Mucosa of descending colon (tissue), 3 donors: ENCODE measurements around the gene ACTA2. TPM values are rescaled to one million over a fixed set of nuclear protein-coding genes. Genes with fewer than 3 reads are reported as not detected.

Experiments
- ATAC-seq: fragments of 200-7000 bp; cut with Tn5 transposase; one replicate; pipeline ENCODE4 v1.9.1; 2020; ENCODE audit warnings: mild to moderate bottlenecking, moderate library complexity
- DNase-seq, 3 donors: peaks; one replicate each; pipeline ENCODE4 v3.0.0-alpha.2; 2020
- H3K36me3 ChIP-seq: fragments of 200-600 bp; one replicate; pipeline ENCODE4 v1.8.0; 2021; ENCODE audit warnings: low read depth, mild to moderate bottlenecking
- H3K4me1 ChIP-seq: fragments of 200-600 bp; one replicate; pipeline ENCODE4 v1.8.0; 2021; ENCODE audit warnings: low read depth, mild to moderate bottlenecking
- H3K4me3 ChIP-seq: fragments of 200-600 bp; one replicate; pipeline ENCODE4 v1.8.0; 2021; ENCODE audit warnings: mild to moderate bottlenecking
- H3K9me3 ChIP-seq: fragments of 200-600 bp; one replicate; pipeline ENCODE4 v1.8.0; 2021; ENCODE audit warnings: mild to moderate bottlenecking
- CTCF ChIP-seq: fragments of 200-600 bp; IDR thresholded peaks from one replicate; pipeline ENCODE4 v1.8.0; 2022; ENCODE audit warnings: antibody characterized with exemption, mild to moderate bottlenecking
- intact Hi-C, 2 donors: fragments of 100-400 bp; cut with DNase I in 1 of 2; cut with micrococcal nuclease in 1 of 2; formaldehyde crosslinking; loops; one replicate each; pipeline versions ENCODE4 v1.11.0 to v1.11.1; 2022; cut with DNase I, micrococcal nuclease
- total RNA-seq, 3 donors: library from RNA; stranded (reverse); fragmentation: NEBNext Ultra II Directional in 2 of 3; extraction: Animal tissue kit (Norgen Biotek cat#: 25700) in 2 of 3; gene quantifications; one replicate each; pipeline versions ENCODE4 v1.2.1 to v1.2.4, GENCODE V29; 2021 to 2023
- donor health status: DM: no; HTN: no; CAD: no; lungs with moderate emphysema.
- donor health status: DM: no; HTN: no; CAD: no.
- donor health status: DM: no; HTN: yes; CAD: no.

ACTA2 gene
- total RNA-seq, 3 donors from 2014 or later, result 80.6 to 920 (median 253) TPM

GRCh38 chr10:88892222-88892967 lies 60.2 kb downstream of the ACTA2 start:
- no peak for TF ChIP-seq CTCF
- peaks cover 23% of the 10 kb centered on the region for H3K4me1 ChIP-seq
- no peak for DNase-seq
- H3K9me3 ChIP-seq, result no peaks in the 10 kb centered on the region
- no peaks in the 10 kb centered on the region for H3K36me3 ChIP-seq
- H3K4me3 ChIP-seq, result no peak overlapping the region
- intact Hi-C loops, result no loop called here
- no peak for ATAC-seq

GRCh38 chr10:88890681-88891381 lies 61.7 kb downstream of the ACTA2 start:
- Histone ChIP-seq H3K4me3 (no peak overlapping the region), H3K9me3 (no peaks in the 10 kb centered on the region), H3K4me1 (peaks cover 15% of the 10 kb centered on the region), H3K36me3 (no peaks in the 10 kb centered on the region)
- intact Hi-C loops, result no loop called here
- DNase-seq (no peak), ATAC-seq (no peak)
- TF ChIP-seq CTCF, result no peak

GRCh38 chr10:88889559-88890337 lies 62.8 kb downstream of the ACTA2 start:
- Histone ChIP-seq H3K4me3 (no peak overlapping the region), H3K36me3 (no peaks in the 10 kb centered on the region), H3K9me3 (no peaks in the 10 kb centered on the region), H3K4me1 (peaks cover 15% of the 10 kb centered on the region)
- ATAC-seq (no peak), DNase-seq (no peak)
- no peak for TF ChIP-seq CTCF
- intact Hi-C loops, result no loop called here

- no peak for DNase-seq
- TF ChIP-seq CTCF, result no peak
- Histone ChIP-seq H3K4me1 (peaks cover 11% of the 10 kb centered on the region), H3K4me3 (no peak overlapping the region), H3K9me3 (no peaks in the 10 kb centered on the region), H3K36me3 (no peaks in the 10 kb centered on the region)
- no peak for ATAC-seq
- intact Hi-C loops, result no loop called here
Observed at GRCh38 chr10:88888810-88889445, 63.6 kb downstream of the ACTA2 start.

GRCh38 chr10:88886557-88886956 lies 66.0 kb downstream of the ACTA2 start:
- DNase-seq (no peak), ATAC-seq (peak; percentile 43)
- Histone ChIP-seq H3K4me3 (no peak overlapping the region), H3K9me3 (no peaks in the 10 kb centered on the region), H3K36me3 (no peaks in the 10 kb centered on the region), H3K4me1 (peaks cover 21% of the 10 kb centered on the region)
- no peak for TF ChIP-seq CTCF
- intact Hi-C loops, result no loop called here
